Activated CD4-positive, CD25-positive, alpha-beta regulatory T cell treated with anti-CD3 and anti-CD28 coated beads, Interleukin-2, amount 50 U/mL, for 72 hours (primary cell): Measurements from ENCODE around the gene MARK4.
"Not testable (repeated sequence)": the region's sequence is repeated elsewhere in the genome, so short reads cannot be mapped to it uniquely, and the experiment has no call there.

ENCODE experiments used
- DNase-seq: peaks from one replicate; pipeline ENCODE4 v3.0.0; 2021

Gene MARK4

DNA sequence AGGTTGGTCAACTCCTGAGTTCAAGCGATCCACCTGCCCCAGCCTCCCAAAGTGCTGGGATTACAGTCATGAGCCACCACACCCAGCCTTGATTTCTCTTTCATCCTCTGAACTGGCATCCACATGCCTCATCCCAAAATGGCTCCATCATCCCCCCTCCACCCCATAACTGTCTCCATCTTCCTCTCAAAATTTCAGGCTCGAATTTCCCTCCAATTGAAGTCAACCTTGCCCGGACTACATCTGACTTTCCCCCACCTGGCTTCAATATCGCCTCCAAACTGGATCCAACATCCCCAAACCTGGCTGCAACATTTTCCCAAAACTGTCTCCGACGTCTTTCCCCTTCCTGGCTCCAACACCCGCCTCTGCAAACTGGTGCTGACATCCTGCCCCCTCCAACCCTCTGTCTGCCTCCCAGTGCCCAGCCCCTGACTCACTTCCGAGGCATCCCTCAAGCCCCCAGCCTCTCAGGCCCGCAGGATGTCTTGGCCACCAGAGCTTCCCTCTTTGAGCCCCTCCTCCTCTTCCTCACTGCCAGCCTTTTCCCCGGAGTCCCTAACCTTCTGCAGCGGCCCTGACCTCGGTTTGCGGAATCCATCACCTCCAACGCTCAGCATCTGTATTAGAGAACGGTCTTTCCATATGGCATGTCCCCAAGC is 6.8 kb upstream of the MARK4 start:
- no peak for DNase-seq

DNA sequence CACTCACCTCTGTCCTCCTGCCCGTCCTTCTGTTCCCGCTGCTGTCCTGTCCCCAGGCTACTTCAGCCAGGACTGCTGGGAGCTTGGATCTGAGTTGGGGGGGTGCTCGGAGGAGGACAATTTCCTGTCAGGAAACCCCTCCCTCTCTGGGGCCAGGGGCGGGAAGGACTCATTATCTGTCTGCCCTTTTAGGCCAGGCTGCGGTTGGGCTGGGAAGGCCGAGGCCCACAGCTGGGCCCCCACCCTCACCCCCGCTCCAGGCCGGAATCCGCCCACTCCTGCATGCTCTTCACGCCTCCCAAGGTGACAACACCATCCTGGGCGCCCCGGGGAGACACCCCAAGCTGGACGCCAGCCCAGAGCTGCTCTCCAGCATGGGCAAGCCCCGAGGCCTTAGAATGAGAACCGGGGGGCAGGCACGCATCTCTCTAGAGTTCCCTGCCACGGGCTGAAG is 5.7 kb upstream of the MARK4 start, which contains the start of gene EXOC3L2:
EXOC3L2 (minus strand) TSS at position 74 of the 454 bp plus-strand sequence. CDS start 6,362 bp downstream, outside the sequence.
- DNase-seq, result no peak

DNA sequence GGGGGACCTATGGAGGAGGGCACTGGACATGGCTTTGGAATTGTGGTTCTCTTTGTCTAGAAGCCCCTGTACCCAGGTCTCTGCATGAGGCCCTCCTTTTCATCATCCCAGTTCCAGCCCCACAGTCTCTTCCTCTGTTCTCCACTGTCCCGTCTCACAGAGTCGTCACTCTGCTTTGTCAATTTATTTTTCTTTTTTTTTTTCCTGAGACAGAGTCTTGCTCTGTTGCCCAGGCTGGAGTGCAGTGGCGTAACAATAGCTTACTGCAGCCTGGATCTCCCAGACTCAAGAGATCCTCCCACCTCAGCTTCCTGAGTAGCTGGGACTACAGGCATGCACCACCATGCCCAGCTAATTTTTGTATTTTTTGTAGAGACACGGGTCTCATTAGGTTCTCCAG is 5.2 kb upstream of the MARK4 start:
- no peak for DNase-seq

DNA sequence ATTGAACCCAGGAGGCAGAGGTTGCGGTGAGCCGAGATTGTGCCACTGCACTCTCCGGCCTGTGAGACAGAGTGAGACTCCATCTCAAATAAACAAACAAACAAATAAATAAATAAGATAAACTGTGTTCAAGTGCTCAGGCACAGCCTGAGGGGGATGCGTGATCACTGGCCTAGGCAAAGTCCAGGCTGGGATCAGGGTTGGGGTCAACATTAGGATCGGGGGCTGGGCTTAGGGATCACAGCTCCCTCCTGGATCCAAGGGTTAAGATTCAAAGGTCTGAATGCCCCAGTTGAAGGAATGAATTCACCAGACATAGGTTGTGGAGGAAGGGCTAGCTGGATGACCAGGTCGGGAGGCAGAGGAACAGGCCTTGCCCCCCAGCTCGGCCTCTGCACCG is 3.9 kb upstream of the MARK4 start:
- DNase-seq, result no peak

DNA sequence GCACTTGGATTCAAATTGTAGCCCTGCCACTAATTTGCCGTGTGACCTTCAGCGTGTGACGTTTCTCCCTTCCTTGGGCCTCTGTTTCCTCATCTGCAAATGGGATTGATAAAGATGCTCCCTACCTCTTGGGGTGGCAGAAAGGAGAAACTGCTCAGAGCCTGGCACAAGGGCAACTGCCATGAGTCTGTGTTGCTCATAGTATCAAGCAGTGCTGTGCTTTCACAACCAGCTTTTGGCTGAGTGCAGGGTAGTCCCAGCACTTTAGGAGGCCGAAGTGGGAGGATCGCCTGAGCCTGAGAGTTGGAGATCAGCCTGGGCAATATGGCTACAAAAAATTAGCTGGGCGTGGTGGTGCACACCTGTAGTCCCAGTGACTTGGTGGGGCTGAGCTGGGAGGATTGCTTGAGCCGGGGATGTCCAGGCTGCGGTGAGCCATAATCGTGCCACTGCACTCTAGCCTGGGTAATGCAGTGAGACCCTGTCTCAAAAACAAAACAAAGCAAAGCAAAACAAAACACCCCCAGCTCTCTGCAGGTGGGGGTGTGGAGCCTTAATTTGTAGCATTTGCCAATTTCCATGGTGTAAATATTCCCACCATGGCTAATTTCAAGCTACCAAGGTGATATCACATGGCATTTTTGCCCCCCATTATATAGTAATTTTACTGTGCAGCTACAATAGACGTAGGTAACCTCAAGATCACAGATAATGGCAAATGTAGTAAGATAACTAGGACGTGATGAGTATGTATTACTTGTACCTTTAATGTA is 1.6 kb upstream of the MARK4 start:
- no peak for DNase-seq

DNA sequence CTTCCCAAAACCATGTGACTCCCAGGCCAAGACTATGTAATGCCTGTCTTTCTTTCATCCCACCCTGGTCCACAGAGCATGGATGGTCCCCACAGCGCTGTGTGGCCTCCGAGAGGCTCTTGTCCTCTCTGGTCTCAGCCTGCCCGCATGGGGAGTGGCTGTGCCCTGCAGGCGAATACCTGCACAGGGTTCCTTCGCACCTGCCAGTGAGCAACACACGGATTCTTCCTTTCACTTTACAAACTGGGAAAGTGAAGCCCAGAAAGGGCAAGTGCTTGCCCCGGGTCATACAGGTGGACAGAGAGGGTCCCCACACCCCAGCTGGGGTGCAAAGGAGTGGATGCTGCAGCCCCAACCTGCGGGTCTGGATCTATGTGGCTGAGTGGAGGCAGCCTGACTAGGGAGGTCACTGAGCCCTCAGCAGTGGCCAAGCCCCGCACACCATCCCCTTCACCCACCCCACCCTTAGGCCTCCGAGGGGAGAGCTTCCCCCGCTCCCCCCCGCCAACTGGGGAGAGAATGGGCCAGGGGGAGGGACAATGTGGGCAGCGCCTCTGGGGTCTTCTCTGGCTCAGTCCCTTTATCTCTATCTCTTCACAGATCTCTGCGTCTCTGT is 747 bp upstream of the MARK4 start:
- DNase-seq, result no peak

DNA sequence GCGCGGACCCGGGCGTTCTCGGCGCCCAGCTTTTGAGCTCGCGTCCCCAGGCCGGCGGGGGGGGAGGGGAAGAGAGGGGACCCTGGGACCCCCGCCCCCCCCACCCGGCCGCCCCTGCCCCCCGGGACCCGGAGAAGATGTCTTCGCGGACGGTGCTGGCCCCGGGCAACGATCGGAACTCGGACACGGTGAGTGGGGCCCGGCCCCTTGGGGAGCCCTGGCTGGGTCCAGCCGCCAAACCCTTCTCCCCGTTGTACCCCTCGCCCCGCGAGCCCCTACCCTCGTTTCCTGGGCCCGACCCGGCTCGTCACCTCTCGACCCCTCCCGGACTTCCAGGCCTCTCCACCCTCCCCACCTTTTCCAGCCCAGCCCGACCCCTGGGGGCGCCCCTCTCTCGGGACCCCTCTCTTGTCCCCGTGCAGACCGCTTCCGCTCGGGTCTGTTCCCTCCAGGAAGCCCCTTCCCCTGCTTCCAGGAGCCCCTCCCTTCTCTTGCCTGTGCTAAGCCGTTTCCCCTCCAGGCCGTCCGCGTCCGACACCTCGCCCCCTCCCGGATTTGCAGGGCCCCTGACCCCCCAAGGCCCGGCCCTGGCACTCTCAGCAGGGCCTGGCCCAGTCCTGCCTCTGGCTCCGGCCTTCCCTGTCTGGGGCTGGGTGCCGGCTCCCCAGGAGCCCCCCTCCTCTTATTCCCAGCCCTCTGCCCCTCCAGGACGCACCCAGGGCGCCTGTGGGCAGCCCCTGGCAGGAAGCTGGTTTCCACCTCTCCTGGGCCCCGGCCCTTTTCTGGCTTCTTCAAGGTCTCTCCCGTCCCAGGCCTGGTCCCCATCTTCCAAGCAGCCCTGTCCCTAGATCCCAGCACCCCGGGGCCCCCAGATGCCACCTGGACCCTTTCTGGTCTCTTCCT is 632 bp downstream of the MARK4 start:
- DNase-seq, result peak; percentile 42

DNA sequence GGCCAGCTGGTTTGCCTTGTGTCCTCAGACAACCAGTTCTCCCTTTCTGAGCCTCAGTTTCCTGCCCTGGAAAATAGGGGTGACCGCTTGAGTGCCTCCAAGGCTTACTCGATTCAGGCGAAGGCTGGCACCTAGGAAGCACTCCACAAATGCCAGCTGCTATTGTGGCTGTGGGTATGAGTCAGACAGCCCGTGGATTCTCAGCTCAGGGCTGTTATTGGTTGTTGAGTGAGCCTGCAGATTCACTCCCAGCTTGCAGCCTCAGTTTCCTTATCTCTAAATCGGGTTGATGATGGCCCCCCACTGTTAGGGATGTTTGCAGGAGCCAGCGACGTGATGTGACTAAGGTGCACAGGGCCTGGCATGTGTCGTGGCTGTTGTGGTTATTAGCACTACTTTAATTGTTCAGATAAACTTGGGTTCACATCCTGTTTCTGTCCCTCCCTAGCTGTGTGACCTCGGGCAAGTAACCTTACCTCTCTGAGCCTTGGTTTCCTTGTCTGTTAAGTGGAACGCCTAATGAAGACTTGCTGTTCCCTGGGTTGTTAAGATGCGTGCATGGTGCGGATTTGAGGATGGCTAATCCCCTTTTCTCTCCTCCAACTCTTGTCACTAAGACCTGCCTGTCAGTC is 2.4 kb downstream of the MARK4 start:
- no peak for DNase-seq

DNA sequence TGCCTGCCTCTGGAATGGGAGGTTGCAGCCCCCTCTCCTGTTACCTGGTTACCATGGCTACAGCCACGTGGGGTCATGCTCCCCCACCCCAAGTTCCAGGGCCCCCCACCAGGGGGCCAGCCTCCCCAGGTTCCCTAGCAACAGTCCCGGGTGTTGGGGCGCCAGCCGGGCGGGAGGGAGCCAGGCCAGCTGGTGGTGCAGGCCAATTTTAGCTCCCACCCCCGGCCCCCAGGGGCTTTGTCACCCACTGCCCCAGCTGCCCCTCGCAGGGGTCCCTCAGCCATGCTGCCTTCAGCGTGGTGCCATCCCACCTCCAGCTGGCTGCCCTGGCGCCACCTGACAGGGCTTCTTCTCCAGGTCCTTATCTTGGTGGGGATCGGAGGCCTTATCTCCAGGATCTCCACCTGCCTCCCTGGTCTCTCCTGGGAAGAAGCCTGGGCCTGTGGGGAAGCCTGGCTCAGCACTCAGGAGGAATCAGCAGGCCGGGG is 3.0 kb downstream of the MARK4 start:
- DNase-seq, result no peak

DNA sequence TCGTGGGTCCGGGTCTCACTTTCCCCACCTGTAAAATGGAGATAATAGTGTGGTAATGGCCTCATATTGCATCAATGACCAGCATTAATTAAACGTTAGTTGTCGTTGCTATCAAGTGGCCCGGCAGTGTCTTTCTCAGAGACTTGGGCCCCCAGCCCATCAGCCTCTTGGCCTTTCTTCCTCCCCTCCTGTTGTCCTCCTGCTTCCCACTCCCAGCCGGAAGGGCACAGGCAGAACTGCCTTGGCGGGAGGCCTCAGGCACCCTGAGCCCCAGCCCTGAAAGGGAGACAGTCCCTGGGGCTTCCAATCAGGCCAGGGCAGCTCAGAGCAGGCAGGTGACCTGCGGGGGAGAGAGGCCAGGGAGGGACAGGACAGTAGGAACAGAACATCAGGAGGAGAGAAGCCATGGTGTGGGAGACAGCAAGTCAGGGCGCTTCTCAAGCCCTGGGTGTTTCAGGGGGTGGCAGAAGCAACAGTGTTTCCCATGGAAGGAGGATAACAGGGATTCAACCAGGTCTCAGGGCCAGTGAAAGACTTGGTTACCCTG is 4.6 kb downstream of the MARK4 start:
- DNase-seq, result no peak

DNA sequence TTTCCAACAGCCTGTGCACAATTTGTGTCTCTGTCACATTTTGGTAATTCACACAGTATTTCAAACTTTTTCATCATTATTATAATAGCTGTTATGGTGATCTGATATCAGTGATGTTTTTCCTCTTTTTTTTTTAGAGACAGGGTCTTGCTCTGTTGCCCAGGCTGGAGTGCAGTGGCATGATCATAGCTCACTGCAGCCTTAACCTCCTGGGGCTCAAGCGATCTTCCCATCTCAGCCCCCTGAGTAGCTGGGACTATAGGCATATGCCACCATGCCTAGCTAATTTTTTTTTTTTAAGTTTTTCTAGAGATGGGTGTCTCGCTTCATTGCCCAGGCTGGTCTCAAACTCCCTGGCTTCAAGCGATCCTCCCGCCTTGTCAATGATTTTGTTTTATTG is 5.8 kb downstream of the MARK4 start:
- no peak for DNase-seq

DNA sequence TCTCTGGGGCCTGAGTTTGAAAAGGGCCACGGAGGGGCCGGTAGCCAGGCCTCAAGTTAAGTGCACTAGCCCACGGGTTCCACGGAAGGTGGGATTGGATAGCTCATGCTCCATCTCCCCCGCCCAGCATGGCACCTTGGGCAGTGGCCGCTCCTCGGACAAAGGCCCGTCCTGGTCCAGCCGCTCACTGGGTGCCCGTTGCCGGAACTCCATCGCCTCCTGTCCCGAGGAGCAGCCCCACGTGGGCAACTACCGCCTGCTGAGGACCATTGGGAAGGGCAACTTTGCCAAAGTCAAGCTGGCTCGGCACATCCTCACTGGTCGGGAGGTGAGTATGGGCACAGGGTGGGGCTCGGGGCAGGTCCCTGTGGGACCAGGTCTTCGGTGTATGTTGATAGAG is 7.8 kb downstream of the MARK4 start:
- DNase-seq, result no peak

DNA sequence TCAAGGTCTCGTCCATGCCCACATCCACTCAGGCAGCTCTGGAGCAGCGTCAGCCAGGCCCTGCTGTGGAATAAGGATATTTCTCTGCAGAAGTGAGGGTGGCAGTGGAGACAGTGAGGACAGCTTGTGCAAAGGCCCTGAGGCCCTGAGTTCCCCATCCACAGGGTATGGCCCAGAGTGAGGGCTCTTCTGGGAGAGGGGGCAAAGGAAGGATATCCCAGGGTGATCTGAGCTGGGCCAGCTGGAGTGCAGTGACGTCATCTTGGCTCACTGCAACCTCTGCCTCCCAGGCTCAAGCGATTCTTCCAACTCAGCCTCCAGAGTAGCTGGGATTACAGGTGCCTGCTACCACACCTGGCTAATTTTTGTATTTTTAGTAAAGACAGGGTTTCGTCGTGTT is 11.5 kb downstream of the MARK4 start:
- no peak for DNase-seq

DNA sequence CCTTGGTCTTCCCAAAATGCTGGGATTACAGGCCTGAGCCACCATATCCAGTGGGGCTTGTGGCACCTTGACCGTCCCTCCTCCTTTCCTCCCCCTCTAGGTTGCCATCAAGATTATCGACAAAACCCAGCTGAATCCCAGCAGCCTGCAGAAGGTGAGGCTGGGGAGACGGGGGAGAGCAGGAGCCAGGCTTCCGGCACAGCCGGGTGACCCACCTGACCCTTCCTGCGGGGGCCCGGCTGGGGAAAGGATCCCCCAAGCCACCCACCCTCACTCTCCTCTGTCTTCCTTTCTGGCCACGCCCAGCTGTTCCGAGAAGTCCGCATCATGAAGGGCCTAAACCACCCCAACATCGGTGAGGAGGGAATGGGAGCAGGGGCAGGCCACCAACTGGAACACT is 11.9 kb downstream of the MARK4 start:
- DNase-seq, result no peak

DNA sequence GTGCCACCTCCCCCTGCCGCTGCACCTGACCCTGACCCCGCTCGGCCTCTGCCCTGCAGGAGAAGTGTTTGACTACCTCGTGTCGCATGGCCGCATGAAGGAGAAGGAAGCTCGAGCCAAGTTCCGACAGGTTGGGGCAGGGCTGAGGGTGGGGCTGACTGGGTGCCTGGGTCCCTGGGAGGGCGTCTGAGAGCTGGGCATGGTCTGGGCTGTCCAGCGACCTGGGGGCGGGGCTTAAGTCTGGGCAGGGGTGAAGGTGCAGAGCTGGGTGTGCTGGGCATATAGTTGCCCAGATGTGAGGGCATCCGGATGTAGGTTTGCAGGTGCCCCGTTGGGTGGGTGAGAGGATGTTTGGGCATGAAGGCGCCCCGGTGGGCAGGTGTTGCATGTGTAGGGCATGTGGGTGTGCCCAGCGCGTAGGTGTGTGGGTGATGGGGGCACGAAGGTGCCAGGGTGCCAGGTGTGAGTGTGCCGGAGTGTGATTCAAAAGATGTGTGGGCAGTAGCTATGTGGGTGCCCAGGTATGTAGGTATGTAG is 13.8 kb downstream of the MARK4 start:
- DNase-seq, result no peak

DNA sequence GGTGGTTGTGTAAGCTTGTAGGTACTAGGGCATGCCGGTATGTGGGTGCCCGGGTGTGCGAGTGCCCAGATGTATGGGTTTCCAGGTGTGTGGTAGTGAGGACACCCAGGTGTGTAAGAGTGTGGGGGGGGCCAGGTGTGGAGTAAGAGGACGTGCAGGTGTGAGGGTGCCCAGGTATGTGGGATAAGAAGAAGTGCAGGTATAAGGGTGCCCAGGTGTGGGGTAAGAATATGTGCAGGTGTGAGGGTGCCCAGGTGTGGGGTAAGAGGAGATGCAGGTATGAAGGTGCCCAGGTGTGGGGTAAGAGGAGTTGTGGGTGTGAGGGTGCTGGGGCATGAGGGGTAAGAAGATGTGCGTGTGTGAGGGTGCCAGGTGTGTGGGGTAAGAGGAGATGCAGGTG is 14.3 kb downstream of the MARK4 start:
- no peak for DNase-seq

DNA sequence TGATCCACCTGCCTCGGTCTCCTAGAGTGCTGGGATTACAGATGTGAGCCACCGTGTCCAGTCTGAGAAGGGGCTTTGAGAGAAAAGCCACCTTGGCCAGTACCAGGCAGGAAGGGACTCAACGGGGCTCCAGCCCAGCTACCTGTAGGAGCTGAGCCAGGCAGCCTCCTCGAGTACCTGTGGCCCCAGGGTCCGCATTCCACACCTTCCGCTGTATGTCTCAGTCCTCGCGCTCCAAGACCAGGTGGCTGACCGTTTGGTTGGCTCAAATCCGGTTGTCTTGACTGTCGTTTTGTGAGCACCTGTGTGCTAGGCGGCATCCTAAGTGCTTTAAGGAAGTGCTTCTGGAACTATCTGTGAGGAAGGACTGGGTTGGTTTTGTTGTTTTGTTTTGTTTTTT is 16.2 kb downstream of the MARK4 start:
- DNase-seq, result no peak

DNA sequence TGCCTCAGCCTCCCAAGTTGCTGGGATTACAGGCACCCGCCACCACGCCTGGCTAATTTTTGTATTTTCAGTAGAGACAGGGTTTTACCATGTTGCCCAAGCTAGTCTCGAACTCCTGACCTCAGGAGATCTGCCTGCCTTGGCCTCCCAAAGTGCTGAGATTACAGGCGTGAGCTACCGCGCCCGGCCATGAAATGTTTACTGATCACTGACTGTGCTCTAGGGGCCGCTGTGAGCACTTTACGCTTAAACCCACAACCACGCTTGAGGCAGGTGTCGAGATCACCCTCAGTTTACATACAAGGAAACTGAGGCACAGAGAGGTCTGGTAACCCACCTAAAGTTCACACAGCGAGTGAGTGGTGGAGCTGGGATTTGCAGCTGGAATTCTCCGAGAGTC is 18.9 kb downstream of the MARK4 start:
- not testable (repeated sequence) for DNase-seq

DNA sequence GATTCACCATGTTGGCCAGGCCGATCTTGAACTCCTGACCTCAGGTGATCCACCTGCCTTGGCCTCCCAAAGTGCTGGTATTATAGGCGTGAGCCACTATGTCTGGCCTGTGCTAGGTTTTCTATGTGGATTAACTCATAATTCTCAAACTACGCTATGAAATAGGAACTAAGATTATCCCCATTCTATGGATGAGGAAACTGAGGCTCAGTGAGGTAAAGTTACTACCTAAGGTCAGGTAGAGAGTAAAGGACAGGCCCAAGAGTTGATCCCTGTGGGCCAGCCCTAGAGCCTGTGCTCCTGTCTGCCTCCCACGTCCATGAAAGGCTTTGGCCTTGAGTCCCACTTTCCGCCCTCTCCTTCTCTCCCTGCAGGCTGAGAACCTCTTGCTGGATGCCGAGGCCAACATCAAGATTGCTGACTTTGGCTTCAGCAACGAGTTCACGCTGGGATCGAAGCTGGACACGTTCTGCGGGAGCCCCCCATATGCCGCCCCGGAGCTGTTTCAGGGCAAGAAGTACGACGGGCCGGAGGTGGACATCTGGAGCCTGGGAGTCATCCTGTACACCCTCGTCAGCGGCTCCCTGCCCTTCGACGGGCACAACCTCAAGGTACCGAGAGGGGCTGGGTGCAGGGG is 20.1 kb downstream of the MARK4 start:
- no peak for DNase-seq

DNA sequence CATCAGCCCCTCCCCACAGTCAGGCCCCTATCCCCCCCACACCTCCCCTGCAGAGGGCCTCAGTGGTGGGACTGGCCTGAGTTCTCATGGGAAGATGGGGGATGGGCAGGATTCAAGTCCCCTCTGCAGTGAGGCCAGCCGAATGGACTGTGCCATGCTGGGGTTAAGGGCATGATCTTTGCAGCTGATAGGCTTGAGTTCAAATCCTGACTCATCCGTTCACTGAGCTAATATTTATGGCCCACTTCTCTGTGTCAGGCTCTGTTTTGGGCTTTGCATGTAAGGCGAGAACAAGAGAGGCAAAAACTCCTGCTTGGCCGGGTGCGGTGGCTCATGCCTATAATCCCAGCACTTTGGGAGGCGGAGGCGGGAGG is 20.7 kb downstream of the MARK4 start:
- DNase-seq, result no peak

DNA sequence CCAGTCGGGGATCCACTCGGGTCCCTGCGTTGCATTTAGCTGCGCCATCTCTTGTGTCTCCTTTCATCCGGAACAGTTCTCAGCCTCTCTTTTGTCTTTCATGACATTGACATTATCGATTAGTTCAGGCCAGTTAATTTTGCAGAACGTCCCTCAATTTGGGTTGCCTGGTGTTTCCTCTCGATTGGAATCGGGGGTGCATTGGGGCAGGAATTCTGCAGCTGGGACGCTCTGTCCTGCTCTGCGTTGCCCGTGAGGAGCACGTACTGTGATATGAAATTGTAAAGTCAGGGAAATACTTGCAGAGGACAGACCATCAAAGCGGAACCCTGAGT is 22.4 kb downstream of the MARK4 start:
- DNase-seq, result no peak
